PC-3 (cell line): ENCODE results near the gene PRPF40B.

Experiments
- EZH2 ChIP-seq: fragments of 300-600 bp; sonication (generic); IDR thresholded peaks from one replicate; pipeline ENCODE4 v1.6.1; 2017; ENCODE audit warnings: antibody characterized with exemption, mild to moderate bottlenecking, low read length; ENCODE audit not compliant: unreplicated experiment
- EZH2phosphoT487 ChIP-seq: fragments of 300-600 bp; sonication (generic); IDR thresholded peaks from 2 replicates; pipeline ENCODE4 v1.6.1; 2018; ENCODE audit warnings: mild to moderate bottlenecking, antibody characterized with exemption, low read length, borderline replicate concordance
- TF ChIP-seq, protein P1 (sequence below): fragments of 300-600 bp; sonication (generic); conservative IDR thresholded peaks from 2 replicates; pipeline ENCODE4 v1.5.1; 2017; ENCODE audit warnings: antibody characterized with exemption, low read depth, mild to moderate bottlenecking, low read length

DNA sequence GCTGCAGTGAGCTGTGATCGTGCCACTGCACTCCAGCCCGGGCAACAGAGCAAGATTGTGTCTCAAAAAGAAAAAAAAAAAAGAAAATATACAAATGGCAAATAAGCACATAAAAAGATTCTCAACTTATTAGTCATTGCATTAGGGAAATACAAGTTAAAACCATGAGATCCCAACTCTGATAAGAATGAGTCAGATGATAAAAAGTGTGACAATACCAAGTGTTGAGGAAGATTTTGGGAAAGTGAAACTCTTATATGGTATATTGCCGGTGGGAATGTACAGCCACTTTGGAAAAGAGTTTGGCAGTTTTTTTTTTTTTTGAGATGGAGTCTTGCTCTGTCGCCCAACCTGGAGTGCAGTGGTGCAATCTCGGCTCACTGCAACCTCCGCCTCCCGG is 7.6 kb upstream of the PRPF40B start:
- TF ChIP-seq, protein P1, sequence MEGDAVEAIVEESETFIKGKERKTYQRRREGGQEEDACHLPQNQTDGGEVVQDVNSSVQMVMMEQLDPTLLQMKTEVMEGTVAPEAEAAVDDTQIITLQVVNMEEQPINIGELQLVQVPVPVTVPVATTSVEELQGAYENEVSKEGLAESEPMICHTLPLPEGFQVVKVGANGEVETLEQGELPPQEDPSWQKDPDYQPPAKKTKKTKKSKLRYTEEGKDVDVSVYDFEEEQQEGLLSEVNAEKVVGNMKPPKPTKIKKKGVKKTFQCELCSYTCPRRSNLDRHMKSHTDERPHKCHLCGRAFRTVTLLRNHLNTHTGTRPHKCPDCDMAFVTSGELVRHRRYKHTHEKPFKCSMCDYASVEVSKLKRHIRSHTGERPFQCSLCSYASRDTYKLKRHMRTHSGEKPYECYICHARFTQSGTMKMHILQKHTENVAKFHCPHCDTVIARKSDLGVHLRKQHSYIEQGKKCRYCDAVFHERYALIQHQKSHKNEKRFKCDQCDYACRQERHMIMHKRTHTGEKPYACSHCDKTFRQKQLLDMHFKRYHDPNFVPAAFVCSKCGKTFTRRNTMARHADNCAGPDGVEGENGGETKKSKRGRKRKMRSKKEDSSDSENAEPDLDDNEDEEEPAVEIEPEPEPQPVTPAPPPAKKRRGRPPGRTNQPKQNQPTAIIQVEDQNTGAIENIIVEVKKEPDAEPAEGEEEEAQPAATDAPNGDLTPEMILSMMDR: no peak
- TF ChIP-seq EZH2 (no peak), EZH2phosphoT487 (no peak)
